Left ventricle myocardium inferior (tissue), 1 donor: ENCODE measurements around the gene FKBP3. TPM values are rescaled to one million over a fixed set of nuclear protein-coding genes. Genes with fewer than 3 reads are reported as not detected.

ENCODE experiments used
- DNase-seq: peaks from one replicate; pipeline ENCODE4 v3.0.0-alpha.2; 2020
- H3K27ac ChIP-seq: fragments of 200-600 bp; replicated peaks from 2 replicates; pipeline ENCODE4 v1.8.0; 2021
- H3K27me3 ChIP-seq: fragments of 200-600 bp; 2 replicates; pipeline ENCODE4 v1.8.0; 2021; ENCODE audit warnings: low read depth
- H3K36me3 ChIP-seq: fragments of 200-600 bp; 2 replicates; pipeline ENCODE4 v1.8.0; 2021
- H3K4me1 ChIP-seq: fragments of 200-600 bp; 2 replicates; pipeline ENCODE4 v1.8.0; 2021
- H3K4me3 ChIP-seq: fragments of 200-600 bp; 2 replicates; pipeline ENCODE4 v1.8.0; 2021; ENCODE audit warnings: mild to moderate bottlenecking, moderate library complexity
- H3K9me3 ChIP-seq: fragments of 200-600 bp; replicated peaks from 2 replicates; pipeline ENCODE4 v1.8.0; 2021
- CTCF ChIP-seq: fragments of 200-600 bp; IDR thresholded peaks from 2 replicates; pipeline ENCODE4 v1.8.0; 2021; ENCODE audit warnings: antibody characterized with exemption, mild to moderate bottlenecking, borderline replicate concordance
- intact Hi-C: fragments of 100-400 bp; cut with micrococcal nuclease; formaldehyde crosslinking; loops from one replicate; pipeline ENCODE4 v1.11.0; 2022
- total RNA-seq: library from RNA; stranded (reverse); fragmentation: NEBNext Ultra II Directional; extraction: Animal tissue kit (Norgen Biotek cat#: 25700); gene quantifications from one replicate; pipeline ENCODE4 v1.2.1, GENCODE V29; 2021
- donor health status: DM: no; HTN: yes; CAD: no; lungs with severe emphysema.

The FKBP3 gene
- total RNA-seq, 1 donor from 2014 or later = 107 TPM

- H3K27ac ChIP-seq = peak overlapping the region; percentile 74
- intact Hi-C loops = no loop called here
- peaks cover 23% of the 10 kb centered on the region for H3K4me1 ChIP-seq
- no peaks in the 10 kb centered on the region for H3K27me3 ChIP-seq
- H3K4me3 ChIP-seq = peak overlapping the region; percentile 33
- no peak for TF ChIP-seq CTCF
- peaks cover 21% of the 10 kb centered on the region for H3K36me3 ChIP-seq
- no peaks in the 10 kb centered on the region for H3K9me3 ChIP-seq
- no peak for DNase-seq
Measured at GRCh38 chr14:45065956-45066355, 68.3 kb downstream of the FKBP3 start.

Other genes with a start within 250 kb of the FKBP3 start
- gene KLHL28, start 172.5 kb downstream of the FKBP3 start, total RNA-seq = 10.0 TPM
- 21.6 TPM for gene TOGARAM1, start 172.3 kb downstream of the FKBP3 start, total RNA-seq
- gene PRPF39, start 50.4 kb downstream of the FKBP3 start, total RNA-seq = 11.1 TPM
- 2.7 TPM for gene FANCM, start 1.4 kb upstream of the FKBP3 start, total RNA-seq
- 6.9 TPM for gene MIS18BP1, start 118.7 kb upstream of the FKBP3 start, total RNA-seq